Osteocyte (in vitro differentiated cells): ENCODE measurements around the gene PLA2G2F. TPM values are rescaled to one million over a fixed set of nuclear protein-coding genes. Genes with fewer than 3 reads are reported as not detected.

Experiments used
- DNase-seq: peaks from one replicate; pipeline ENCODE4 v3.0.0; 2021; ENCODE audit warnings: mixed read lengths; ENCODE audit not compliant: unreplicated experiment; ENCODE audit errors: extremely low spot score
- H3K27ac Mint-ChIP-seq: one replicate; pipeline ENCODE4 v1.8.0; 2021; ENCODE audit warnings: mild to moderate bottlenecking, mixed read lengths; ENCODE audit not compliant: unreplicated experiment
- H3K27me3 Mint-ChIP-seq: one replicate; pipeline ENCODE4 v1.8.0; 2021; ENCODE audit warnings: mixed read lengths; ENCODE audit not compliant: unreplicated experiment
- H3K36me3 Mint-ChIP-seq: one replicate; pipeline ENCODE4 v1.8.0; 2021; ENCODE audit warnings: mixed read lengths; ENCODE audit not compliant: unreplicated experiment
- H3K4me1 Mint-ChIP-seq: one replicate; pipeline ENCODE4 v1.8.0; 2021; ENCODE audit warnings: mixed read lengths; ENCODE audit not compliant: unreplicated experiment
- H3K4me3 Mint-ChIP-seq: one replicate; pipeline ENCODE4 v1.8.0; 2021; ENCODE audit warnings: mild to moderate bottlenecking, moderate library complexity, mixed read lengths; ENCODE audit not compliant: unreplicated experiment
- H3K9me3 Mint-ChIP-seq: one replicate; pipeline ENCODE4 v1.8.0; 2021; ENCODE audit warnings: mixed read lengths; ENCODE audit not compliant: unreplicated experiment
- CTCF ChIP-seq: fragments of 200-600 bp; sonication (generic); IDR thresholded peaks from 2 replicates; pipeline ENCODE4 v1.5.0; 2021; ENCODE audit warnings: antibody characterized with exemption, mild to moderate bottlenecking, moderate library complexity
- long read RNA-seq: library from polyadenylated mRNA; unstranded; transcript quantifications from one replicate; pipeline ENCODE4 v2.0.0, GENCODE V29; 2021
- total RNA-seq: library from RNA; stranded (reverse); gene quantifications from 2 replicates; pipeline ENCODE4 v1.2.1, GENCODE V29; 2021

The PLA2G2F gene
- not detected in 2 replicates for total RNA-seq
- long read RNA-seq, result 0 reads

GRCh38 chr1:20138961-20139550, at the start of gene PLA2G2F:
TSS of gene PLA2G2F (plus strand) at chr1:20139323. CDS start at chr1:20139428, 105 bp downstream.
- H3K4me3 Mint-ChIP-seq, result no peak within 1 kb of the TSS
- TF ChIP-seq CTCF, result no peak
- H3K9me3 Mint-ChIP-seq, result no peaks in the 10 kb centered on the region
- no peak within 1 kb of the TSS for H3K27ac Mint-ChIP-seq
- H3K4me1 Mint-ChIP-seq, result no peaks in the 10 kb centered on the region
- no peaks in the 10 kb centered on the region for H3K36me3 Mint-ChIP-seq
- DNase-seq, result no peak
- H3K27me3 Mint-ChIP-seq, result peaks cover 4% of the 10 kb centered on the region

GRCh38 chr1:20089328-20090077, 49.6 kb upstream of the PLA2G2F start:
- H3K27me3 Mint-ChIP-seq, result no peaks in the 10 kb centered on the region
- no peak for TF ChIP-seq CTCF
- H3K36me3 Mint-ChIP-seq, result no peaks in the 10 kb centered on the region
- DNase-seq, result no peak
- H3K4me3 Mint-ChIP-seq, result no peak overlapping the region
- no peaks in the 10 kb centered on the region for H3K4me1 Mint-ChIP-seq
- H3K9me3 Mint-ChIP-seq, result no peaks in the 10 kb centered on the region
- H3K27ac Mint-ChIP-seq, result no peak overlapping the region

- Mint-ChIP-seq H3K9me3 (no peaks in the 10 kb centered on the region), H3K27ac (no peak overlapping the region), H3K4me1 (no peaks in the 10 kb centered on the region), H3K4me3 (no peak overlapping the region), H3K27me3 (no peaks in the 10 kb centered on the region), H3K36me3 (no peaks in the 10 kb centered on the region)
- no peak for DNase-seq
- no peak for TF ChIP-seq CTCF
Measured at GRCh38 chr1:20090119-20090518, 49.0 kb upstream of the PLA2G2F start.

- DNase-seq, result no peak
- H3K4me3 Mint-ChIP-seq, result no peak overlapping the region
- no peaks in the 10 kb centered on the region for H3K36me3 Mint-ChIP-seq
- H3K4me1 Mint-ChIP-seq, result no peaks in the 10 kb centered on the region
- H3K27ac Mint-ChIP-seq, result no peak overlapping the region
- no peak for TF ChIP-seq CTCF
- H3K9me3 Mint-ChIP-seq, result no peaks in the 10 kb centered on the region
- no peaks in the 10 kb centered on the region for H3K27me3 Mint-ChIP-seq
Measured at GRCh38 chr1:20090641-20091040, 48.5 kb upstream of the PLA2G2F start.

- Mint-ChIP-seq H3K9me3 (no peaks in the 10 kb centered on the region), H3K4me1 (no peaks in the 10 kb centered on the region), H3K27ac (no peak overlapping the region), H3K27me3 (no peaks in the 10 kb centered on the region), H3K4me3 (no peak overlapping the region), H3K36me3 (no peaks in the 10 kb centered on the region)
- DNase-seq, result no peak
- no peak for TF ChIP-seq CTCF
Measured at GRCh38 chr1:20093303-20093702, 45.8 kb upstream of the PLA2G2F start.
